ENCODE data around the gene CNTN2.

The CNTN2 gene

DNA sequence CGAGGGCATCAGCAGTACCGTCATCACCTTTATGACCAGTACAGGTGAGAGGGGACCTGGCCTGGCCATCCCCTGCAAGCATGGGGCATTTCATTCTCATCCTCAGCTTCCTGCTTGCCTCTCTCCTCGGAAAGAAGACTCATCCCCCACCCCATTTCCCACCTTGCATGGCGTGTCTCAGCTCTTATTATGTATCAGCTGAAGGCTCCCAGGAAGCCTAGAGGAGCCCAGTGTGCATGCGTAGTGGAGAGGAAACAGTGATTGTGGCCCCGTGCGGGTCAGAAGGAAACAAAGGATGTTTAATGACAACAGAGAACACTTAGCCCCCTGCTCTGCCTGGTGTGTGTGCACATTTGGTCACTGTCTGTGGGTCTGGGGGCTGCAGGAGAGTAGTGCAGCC, 40.3 kb upstream of the CNTN2 start:
- DNase-seq (ENCODE audit: low read depth) = no peak
- no peak for TF ChIP-seq CTCF (conservative IDR thresholded peaks at IDR 0.05; ENCODE audit: low read depth, low read length)
- no peak overlapping the region for H3K4me3 ChIP-seq (ENCODE audit: low read depth, low read length)

GRCh38 chr1:205003358-205004131, 39.5 kb upstream of the CNTN2 start:
- H3K4me3 ChIP-seq (ENCODE audit: low read depth, low read length) = no peak overlapping the region
- no peak for TF ChIP-seq CTCF (conservative IDR thresholded peaks at IDR 0.05; ENCODE audit: low read depth, low read length)
- DNase-seq (ENCODE audit: low read depth) = no peak

- TF ChIP-seq CTCF (conservative IDR thresholded peaks at IDR 0.05; ENCODE audit: low read depth, low read length) = no peak
- no peak for DNase-seq (ENCODE audit: low read depth)
These were observed 38.7 kb upstream of the CNTN2 start for GRCh38 chr1:205004351-205004750.

DNA sequence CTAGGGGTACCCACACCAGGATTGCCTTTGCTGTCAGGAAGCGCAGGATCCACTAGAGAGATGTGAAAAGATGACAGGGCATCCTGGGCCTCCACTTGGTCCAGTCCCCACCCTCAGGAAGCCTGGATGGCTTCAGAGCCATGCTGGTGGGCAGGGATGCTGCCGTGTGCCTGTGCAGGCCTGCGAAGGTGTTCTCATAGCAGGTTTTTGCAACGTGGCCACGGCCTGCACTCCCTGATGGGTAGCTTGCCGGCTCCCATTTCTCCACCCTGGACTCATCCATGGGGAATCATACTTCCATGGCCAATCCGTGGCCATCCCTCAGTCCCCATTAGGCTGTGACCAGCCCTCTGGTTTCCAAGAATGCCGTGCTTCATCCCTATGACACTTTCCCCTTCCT, 34.1 kb upstream of the CNTN2 start:
- no peak overlapping the region for H3K4me3 ChIP-seq (ENCODE audit: low read depth, low read length)
- no peak for TF ChIP-seq CTCF (conservative IDR thresholded peaks at IDR 0.05; ENCODE audit: low read depth, low read length)

More at GRCh38 chr1:205004351-205004750, 38.7 kb upstream of the CNTN2 start:
- no peak overlapping the region for H3K4me3 ChIP-seq (ENCODE audit: low read depth, low read length)

DNA sequence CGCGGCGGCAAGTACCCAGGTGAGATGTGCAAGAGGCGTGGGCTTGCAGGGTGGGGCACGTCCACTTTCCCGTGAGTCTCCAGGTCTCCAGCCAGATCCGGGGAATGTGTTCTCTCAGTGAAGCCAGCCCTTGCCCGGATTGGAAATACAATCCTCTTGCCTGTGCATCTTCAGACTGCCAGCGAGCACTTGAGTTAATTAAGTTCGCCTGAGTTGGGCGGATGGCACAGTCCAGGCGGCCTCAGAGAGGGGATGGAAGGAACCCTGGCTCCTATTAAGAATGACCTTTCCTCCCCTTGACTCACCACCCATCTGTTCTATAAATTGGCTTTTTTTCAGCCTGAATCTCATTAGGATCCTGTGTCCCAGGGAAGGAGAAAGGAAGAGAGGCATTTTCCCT, 33.3 kb upstream of the CNTN2 start:
- no peak for TF ChIP-seq CTCF (conservative IDR thresholded peaks at IDR 0.05; ENCODE audit: low read depth, low read length)
- no peak for DNase-seq (ENCODE audit: low read depth)
- H3K4me3 ChIP-seq (ENCODE audit: low read depth, low read length) = no peak overlapping the region

More for the DNA sequence above, 34.1 kb upstream of the CNTN2 start:
- no peak for DNase-seq (ENCODE audit: low read depth)

DNA sequence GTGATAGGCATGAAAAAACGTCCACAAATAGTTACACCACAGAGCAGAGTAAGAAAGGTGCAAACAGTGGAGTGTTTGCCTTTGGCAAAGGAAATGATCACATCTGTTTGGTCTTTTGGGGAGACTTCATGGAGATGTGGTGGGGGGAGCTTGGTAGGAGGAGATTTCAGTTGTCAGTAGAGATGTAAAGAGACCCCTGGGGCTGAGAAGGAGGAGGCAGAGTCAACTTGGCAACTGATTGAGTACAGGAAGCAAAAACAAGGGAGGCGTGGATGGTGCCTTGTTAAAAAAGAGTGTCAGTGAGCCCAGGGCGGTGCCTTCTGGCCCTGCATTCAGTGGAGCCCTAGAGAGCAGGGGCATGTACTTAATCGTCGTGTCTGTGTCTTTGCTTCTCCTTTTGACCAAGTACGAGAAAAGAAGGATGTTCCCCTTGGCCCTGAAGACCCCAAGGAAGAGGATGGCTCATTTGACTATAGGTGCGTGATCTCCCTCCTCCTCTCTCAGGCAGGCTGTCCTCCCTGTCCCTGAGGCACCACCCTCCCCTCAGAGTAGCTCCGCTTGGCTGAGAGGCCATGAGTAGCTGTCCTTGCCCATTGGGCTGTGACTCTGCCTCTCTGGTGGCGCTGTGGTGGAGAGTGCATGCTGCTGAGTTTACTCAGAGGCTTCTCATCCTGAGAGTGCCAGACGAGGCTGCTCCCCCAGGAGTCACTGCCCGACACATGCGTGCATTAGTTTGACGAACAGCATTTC, 30.4 kb upstream of the CNTN2 start:
- no peak for DNase-seq (ENCODE audit: low read depth)
- TF ChIP-seq CTCF (conservative IDR thresholded peaks at IDR 0.05; ENCODE audit: low read depth, low read length) = no peak
- no peak overlapping the region for H3K4me3 ChIP-seq (ENCODE audit: low read depth, low read length)
